ENCODE data around the gene SP7. TPM values are rescaled to one million over a fixed set of nuclear protein-coding genes. Genes with fewer than 3 reads are reported as not detected.

Gene SP7
- total and polyA plus RNA-seq, 10 of the 15 experiments (the other 5 are each of a cell fraction or from before 2014, with no cell fraction given) = 0.05 to 0.11 TPM; not detected in 8

DNA sequence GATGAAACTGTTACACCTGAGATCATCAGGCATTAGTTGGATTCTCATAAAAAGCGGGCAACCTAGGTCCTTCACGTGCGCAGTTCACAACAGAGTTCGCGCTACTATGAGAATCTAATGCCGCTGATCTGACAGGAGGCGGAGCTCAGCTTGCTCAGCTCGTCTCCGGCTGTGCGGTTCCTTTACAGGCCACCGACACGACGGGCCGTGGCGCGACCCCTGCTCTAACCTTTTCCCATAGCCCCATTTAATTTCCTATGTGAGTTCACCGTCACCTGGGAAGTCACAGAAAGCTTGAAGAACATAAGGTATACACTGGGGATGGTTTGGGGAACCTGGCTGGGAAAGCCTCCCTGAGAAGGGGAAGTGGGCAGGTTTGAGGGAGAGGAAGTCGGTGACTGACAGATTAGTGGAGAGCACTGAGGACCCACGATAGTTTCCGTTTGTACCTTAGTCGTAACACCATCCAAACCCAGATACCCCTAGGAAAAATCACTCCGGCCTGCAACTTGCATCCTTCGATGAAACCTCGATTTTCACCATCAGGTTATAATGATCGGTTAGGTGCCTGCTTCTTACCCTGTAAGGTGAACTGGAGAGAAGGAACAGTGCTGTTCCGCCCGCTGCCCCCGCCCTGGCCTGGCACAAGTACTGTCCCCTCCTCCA is 11.9 kb downstream of the SP7 start:
- ATAC-seq = peak; percentile 43
- 2% methylated on average over 28 of the region's 28 CpGs for WGBS (ENCODE audit: insufficient coverage, insufficient replicate concordance, low lambda C conversion rate, missing lambda C conversion rate)
- Histone ChIP-seq H3K79me2 (ENCODE audit: control insufficient read depth, insufficient read depth, low read length) (peaks cover 9% of the 10 kb centered on the region), H3K9me3 (replicated peaks; ENCODE audit: control insufficient read depth, insufficient read depth, low read length) (no peaks in the 10 kb centered on the region), H3K4me2 (ENCODE audit: control insufficient read depth, insufficient read depth) (peak overlapping the region; percentile 94), H2AFZ (ENCODE audit: control insufficient read depth, low read depth, low read length) (peak overlapping the region; percentile 80), H3K4me1 (ENCODE audit: control insufficient read depth, insufficient read depth, low read length) (peaks cover 25% of the 10 kb centered on the region), H3K4me3 (peak overlapping the region; percentile 93), H3K27ac (ENCODE audit: control insufficient read depth, insufficient read depth) (peak overlapping the region; percentile 87), H3K36me3 (ENCODE audit: control insufficient read depth in 2 of 2, insufficient read depth in 2 of 2, low read length in 1 of 2) (no peaks in the 10 kb centered on the region), H3K27me3 (replicated peaks in 1 of 2; ENCODE audit: control insufficient read depth in 2 of 2, insufficient read depth in 2 of 2, low read length in 1 of 2) (peaks cover 0 to 1% of the 10 kb centered on the region in 2 experiments; a peak in 2 of 4 replicates), H3K9ac (ENCODE audit: control insufficient read depth, insufficient read depth, low read length) (peak overlapping the region; percentile 80), H4K20me1 (ENCODE audit: control insufficient read depth, insufficient read depth) (no peaks in the 10 kb centered on the region)
- ChIA-PET POLR2A (interaction anchor here (0.5 to 6.2 kb wide), 17 partner anchors 20 to 1388 kb away, joined by 3 to 42 read pairs (median 5); partner anchors contain the start of genes CSAD, MYG1, PFDN5 and SP1), CTCF (interaction anchor here (0.7 to 15.1 kb wide), 30 partner anchors 9 to 423 kb away, joined by 3 to 240 read pairs (median 4); partner anchors contain the start of genes AMHR2, ESPL1, MYG1 and PFDN5), RAD21 (ENCODE audit: unreplicated experiment) (interaction anchor here (0.6 to 6.3 kb wide), 24 partner anchors 10 to 258 kb away, joined by 3 to 118 read pairs (median 6); partner anchors contain the start of genes ITGB7, MYG1, PFDN5 and TARBP2), SMC1A (ENCODE audit: uncharacterized antibody, unreplicated experiment) (interaction anchor here (0.7 to 9.8 kb wide), 28 partner anchors 10 to 184 kb away, joined by 3 to 123 read pairs (median 4); partner anchors contain the start of genes ITGB7, MYG1, PFDN5 and TARBP2)
- intact Hi-C loops (cut with micrococcal nuclease; ENCODE audit: unreplicated experiment) (loop anchor here (1.0 to 2.0 kb wide), 2 partner anchors 21 to 185 kb away; no protein-coding TSS in a partner anchor), in situ Hi-C loops (cut with MboI) (no loop called here)
- BruUV-seq (replicated peaks) = no TSS peak
- FAIRE-seq = peak; percentile 84
- DNase-seq (ENCODE audit: low read depth, low spot score) = peak; percentile 56
- TF ChIP-seq RFX5 (IDR thresholded peaks at IDR 0.05; ENCODE audit: low read depth, low read length) (no peak), PAX5 (IDR thresholded peaks at IDR 0.05; ENCODE audit: borderline replicate concordance, low read depth, low read length) (no peak), ZNF217 (IDR thresholded peaks at IDR 0.05) (no peak), SUPT20H (IDR thresholded peaks at IDR 0.05; ENCODE audit: borderline replicate concordance, control insufficient read depth, low read depth, low read length) (no peak), POU2F2 (IDR thresholded peaks at IDR 0.05; ENCODE audit: borderline replicate concordance, low read depth, low read length) (no peak), BHLHE40 (IDR thresholded peaks at IDR 0.05; ENCODE audit: borderline replicate concordance in 1 of 2, low read depth in 2 of 2, low read length in 1 of 2) (peak; percentile 48 to 83; a peak in 3 of 4 replicates), ETV6 (conservative IDR thresholded peaks at IDR 0.05 in 1 of 2, IDR thresholded peaks at IDR 0.05 in 1 of 2; ENCODE audit: borderline replicate concordance in 1 of 2, low read depth in 1 of 2) (no peak), GABPA (IDR thresholded peaks at IDR 0.05; ENCODE audit: low read depth) (0 out of 2 replicates have a peak, but pooled peaks have one; percentile 60), BCL11A (IDR thresholded peaks at IDR 0.05; ENCODE audit: low read depth, low read length) (no peak), ZZZ3 (IDR thresholded peaks at IDR 0.05; ENCODE audit: control insufficient read depth, insufficient read length, low read depth) (no peak), POLR2AphosphoS2 (IDR thresholded peaks at IDR 0.05; ENCODE audit: low read depth, low read length) (no peak)
- TF ChIP-seq, protein P1, sequence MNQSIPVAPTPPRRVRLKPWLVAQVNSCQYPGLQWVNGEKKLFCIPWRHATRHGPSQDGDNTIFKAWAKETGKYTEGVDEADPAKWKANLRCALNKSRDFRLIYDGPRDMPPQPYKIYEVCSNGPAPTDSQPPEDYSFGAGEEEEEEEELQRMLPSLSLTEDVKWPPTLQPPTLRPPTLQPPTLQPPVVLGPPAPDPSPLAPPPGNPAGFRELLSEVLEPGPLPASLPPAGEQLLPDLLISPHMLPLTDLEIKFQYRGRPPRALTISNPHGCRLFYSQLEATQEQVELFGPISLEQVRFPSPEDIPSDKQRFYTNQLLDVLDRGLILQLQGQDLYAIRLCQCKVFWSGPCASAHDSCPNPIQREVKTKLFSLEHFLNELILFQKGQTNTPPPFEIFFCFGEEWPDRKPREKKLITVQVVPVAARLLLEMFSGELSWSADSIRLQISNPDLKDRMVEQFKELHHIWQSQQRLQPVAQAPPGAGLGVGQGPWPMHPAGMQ (IDR thresholded peaks at IDR 0.05; ENCODE audit: borderline replicate concordance) = no peak
- TF ChIP-seq, protein P2, sequence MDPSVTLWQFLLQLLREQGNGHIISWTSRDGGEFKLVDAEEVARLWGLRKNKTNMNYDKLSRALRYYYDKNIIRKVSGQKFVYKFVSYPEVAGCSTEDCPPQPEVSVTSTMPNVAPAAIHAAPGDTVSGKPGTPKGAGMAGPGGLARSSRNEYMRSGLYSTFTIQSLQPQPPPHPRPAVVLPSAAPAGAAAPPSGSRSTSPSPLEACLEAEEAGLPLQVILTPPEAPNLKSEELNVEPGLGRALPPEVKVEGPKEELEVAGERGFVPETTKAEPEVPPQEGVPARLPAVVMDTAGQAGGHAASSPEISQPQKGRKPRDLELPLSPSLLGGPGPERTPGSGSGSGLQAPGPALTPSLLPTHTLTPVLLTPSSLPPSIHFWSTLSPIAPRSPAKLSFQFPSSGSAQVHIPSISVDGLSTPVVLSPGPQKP (IDR thresholded peaks at IDR 0.05; ENCODE audit: low read depth, low read length) = no peak
- TF ChIP-seq, protein P3, sequence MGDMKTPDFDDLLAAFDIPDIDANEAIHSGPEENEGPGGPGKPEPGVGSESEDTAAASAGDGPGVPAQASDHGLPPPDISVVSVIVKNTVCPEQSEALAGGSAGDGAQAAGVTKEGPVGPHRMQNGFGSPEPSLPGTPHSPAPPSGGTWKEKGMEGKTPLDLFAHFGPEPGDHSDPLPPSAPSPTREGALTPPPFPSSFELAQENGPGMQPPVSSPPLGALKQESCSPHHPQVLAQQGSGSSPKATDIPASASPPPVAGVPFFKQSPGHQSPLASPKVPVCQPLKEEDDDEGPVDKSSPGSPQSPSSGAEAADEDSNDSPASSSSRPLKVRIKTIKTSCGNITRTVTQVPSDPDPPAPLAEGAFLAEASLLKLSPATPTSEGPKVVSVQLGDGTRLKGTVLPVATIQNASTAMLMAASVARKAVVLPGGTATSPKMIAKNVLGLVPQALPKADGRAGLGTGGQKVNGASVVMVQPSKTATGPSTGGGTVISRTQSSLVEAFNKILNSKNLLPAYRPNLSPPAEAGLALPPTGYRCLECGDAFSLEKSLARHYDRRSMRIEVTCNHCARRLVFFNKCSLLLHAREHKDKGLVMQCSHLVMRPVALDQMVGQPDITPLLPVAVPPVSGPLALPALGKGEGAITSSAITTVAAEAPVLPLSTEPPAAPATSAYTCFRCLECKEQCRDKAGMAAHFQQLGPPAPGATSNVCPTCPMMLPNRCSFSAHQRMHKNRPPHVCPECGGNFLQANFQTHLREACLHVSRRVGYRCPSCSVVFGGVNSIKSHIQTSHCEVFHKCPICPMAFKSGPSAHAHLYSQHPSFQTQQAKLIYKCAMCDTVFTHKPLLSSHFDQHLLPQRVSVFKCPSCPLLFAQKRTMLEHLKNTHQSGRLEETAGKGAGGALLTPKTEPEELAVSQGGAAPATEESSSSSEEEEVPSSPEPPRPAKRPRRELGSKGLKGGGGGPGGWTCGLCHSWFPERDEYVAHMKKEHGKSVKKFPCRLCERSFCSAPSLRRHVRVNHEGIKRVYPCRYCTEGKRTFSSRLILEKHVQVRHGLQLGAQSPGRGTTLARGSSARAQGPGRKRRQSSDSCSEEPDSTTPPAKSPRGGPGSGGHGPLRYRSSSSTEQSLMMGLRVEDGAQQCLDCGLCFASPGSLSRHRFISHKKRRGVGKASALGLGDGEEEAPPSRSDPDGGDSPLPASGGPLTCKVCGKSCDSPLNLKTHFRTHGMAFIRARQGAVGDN (IDR thresholded peaks at IDR 0.05) = no peak; the same call in 1 of the 2 replicates
